DOHH2 (cell line): ENCODE data around the gene IGSF9.

Source experiments
- H3F3A ChIP-seq: fragments of 200-600 bp; sonication (generic), shearing (Covaris generic); 2 replicates; pipeline ENCODE4 v1.6.0; 2016; ENCODE audit warnings: antibody characterized with exemption, mild to moderate bottlenecking; ENCODE audit not compliant: control insufficient read depth, insufficient read depth
- H3K27ac ChIP-seq: fragments of 200-600 bp; sonication (generic); 2 replicates; pipeline ENCODE4 v1.5.1; 2014; ENCODE audit warnings: low read depth, mild to moderate bottlenecking, low read length, moderate library complexity
- H3K27me3 ChIP-seq: fragments of 200-600 bp; sonication (generic); 2 replicates; pipeline ENCODE4 v1.6.1; 2014; ENCODE audit warnings: mild to moderate bottlenecking, low read length, mixed read lengths; ENCODE audit not compliant: control insufficient read depth
- H3K36me3 ChIP-seq: fragments of 200-600 bp; sonication (generic); 2 replicates; pipeline ENCODE4 v1.6.1; 2014; ENCODE audit warnings: mild to moderate bottlenecking, low read length, moderate library complexity, mixed read lengths; ENCODE audit not compliant: control insufficient read depth
- H3K4me1 ChIP-seq: fragments of 200-600 bp; sonication (generic); 2 replicates; pipeline ENCODE4 v1.6.1; 2014; ENCODE audit warnings: mild to moderate bottlenecking, low read length, mixed read lengths; ENCODE audit not compliant: control insufficient read depth
- H3K4me2 ChIP-seq: fragments of 200-600 bp; sonication (generic); 2 replicates; pipeline ENCODE4 v1.6.0; 2014; ENCODE audit warnings: mild to moderate bottlenecking, low read length, moderate library complexity
- H3K4me3 ChIP-seq: fragments of 200-600 bp; sonication (generic); 2 replicates; pipeline ENCODE4 v1.5.1; 2014; ENCODE audit warnings: mild to moderate bottlenecking, low read length, mixed read lengths
- H3K79me2 ChIP-seq: fragments of 200-600 bp; sonication (generic); 2 replicates; pipeline ENCODE4 v1.6.1; 2014; ENCODE audit warnings: mild to moderate bottlenecking, low read length, mixed read lengths; ENCODE audit not compliant: control insufficient read depth
- H3K9me2 ChIP-seq: fragments of 200-600 bp; sonication (generic); replicated peaks from 2 replicates; pipeline ENCODE4 v1.6.1; 2014; ENCODE audit warnings: mild to moderate bottlenecking, low read length, mixed read lengths; ENCODE audit not compliant: control insufficient read depth
- H3K9me3 ChIP-seq: fragments of 200-600 bp; sonication (generic); 2 replicates; pipeline ENCODE4 v1.6.1; 2014; ENCODE audit warnings: antibody characterized with exemption, low read length, mixed read lengths; ENCODE audit not compliant: control insufficient read depth, insufficient read depth
- H4K20me1 ChIP-seq: fragments of 200-600 bp; sonication (generic); 2 replicates; pipeline ENCODE4 v1.6.0; 2014; ENCODE audit warnings: low read depth, mild to moderate bottlenecking, antibody characterized with exemption, low read length, moderate library complexity; ENCODE audit not compliant: control insufficient read depth, insufficient read depth
- CTCF ChIP-seq: fragments of 200-600 bp; sonication (generic); IDR thresholded peaks from one replicate; pipeline ENCODE4 v1.5.1; 2014; ENCODE audit warnings: antibody characterized with exemption, mild to moderate bottlenecking, low read depth, low read length; ENCODE audit not compliant: poor library complexity, severe bottlenecking
- EZH2phosphoT487 ChIP-seq: fragments of 200-600 bp; sonication (generic); IDR thresholded peaks from 2 replicates; pipeline ENCODE4 v1.6.1; 2017; ENCODE audit warnings: borderline replicate concordance, mild to moderate bottlenecking, antibody characterized with exemption, low read length, moderate library complexity, mixed read lengths

Gene IGSF9

GRCh38 chr1:159945483-159946241 is at the start of gene IGSF9:
Gene IGSF9 (minus strand): TSS chr1:159945613. CDS start chr1:159943454, 2,159 bp downstream.
- Histone ChIP-seq H3K27ac (no peak within 1 kb of the TSS), H3K4me2 (peak within 1 kb of the TSS; percentile 55), H3K4me3 (peak within 1 kb of the TSS; percentile 42), H3K4me1 (peaks cover 32% of the 10 kb centered on the region), H3K27me3 (peaks cover 25% of the 10 kb centered on the region), H3K79me2 (no peaks in the 10 kb centered on the region), H3K36me3 (no peaks in the 10 kb centered on the region), H3K9me3 (no peaks in the 10 kb centered on the region), H3K9me2 (no peaks in the 10 kb centered on the region), H4K20me1 (no peaks in the 10 kb centered on the region), H3F3A (no peaks in the 10 kb centered on the region)
- TF ChIP-seq CTCF (peak; percentile 46), EZH2phosphoT487 (no peak)

- Histone ChIP-seq H3K4me1 (peaks cover 4% of the 10 kb centered on the region), H3K79me2 (no peaks in the 10 kb centered on the region), H3K4me2 (no peak overlapping the region), H3K27ac (no peak overlapping the region), H3K9me3 (no peaks in the 10 kb centered on the region), H3F3A (no peaks in the 10 kb centered on the region), H3K27me3 (peaks cover 27% of the 10 kb centered on the region), H4K20me1 (no peaks in the 10 kb centered on the region), H3K4me3 (no peak overlapping the region), H3K36me3 (no peaks in the 10 kb centered on the region), H3K9me2 (no peaks in the 10 kb centered on the region)
- TF ChIP-seq EZH2phosphoT487: no peak
- TF ChIP-seq CTCF: no peak
Measured at GRCh38 chr1:159994896-159995295, 49.5 kb upstream of the IGSF9 start.

GRCh38 chr1:159993911-159994310 is 48.5 kb upstream of the IGSF9 start:
- Histone ChIP-seq H4K20me1 (no peaks in the 10 kb centered on the region), H3K9me2 (no peaks in the 10 kb centered on the region), H3K36me3 (no peaks in the 10 kb centered on the region), H3K9me3 (no peaks in the 10 kb centered on the region), H3F3A (no peaks in the 10 kb centered on the region), H3K79me2 (no peaks in the 10 kb centered on the region), H3K4me1 (peaks cover 4% of the 10 kb centered on the region), H3K4me3 (no peak overlapping the region), H3K4me2 (no peak overlapping the region), H3K27ac (no peak overlapping the region), H3K27me3 (peaks cover 25% of the 10 kb centered on the region)
- TF ChIP-seq CTCF: no peak
- TF ChIP-seq EZH2phosphoT487: no peak
